Stimulated activated naive CD8-positive, alpha-beta T cell treated with anti-CD3 and anti-CD28 coated beads, Interleukin-15, Interleukin-2, amounts not matched to agents 100 U/mL and 50 U/mL, for 24 hours (primary cell): ENCODE results near the gene PTPN14.
"Not testable (repeated sequence)": the region's sequence is repeated elsewhere in the genome, so short reads cannot be mapped to it uniquely, and the experiment has no call there.

Experiments
- ATAC-seq: fragments of 150-1000 bp; cut with Tn5 transposase; one replicate; pipeline ENCODE4 v1.10.0; 2021
- DNase-seq: peaks from one replicate; pipeline ENCODE4 v3.0.0; 2021

The PTPN14 gene

DNA sequence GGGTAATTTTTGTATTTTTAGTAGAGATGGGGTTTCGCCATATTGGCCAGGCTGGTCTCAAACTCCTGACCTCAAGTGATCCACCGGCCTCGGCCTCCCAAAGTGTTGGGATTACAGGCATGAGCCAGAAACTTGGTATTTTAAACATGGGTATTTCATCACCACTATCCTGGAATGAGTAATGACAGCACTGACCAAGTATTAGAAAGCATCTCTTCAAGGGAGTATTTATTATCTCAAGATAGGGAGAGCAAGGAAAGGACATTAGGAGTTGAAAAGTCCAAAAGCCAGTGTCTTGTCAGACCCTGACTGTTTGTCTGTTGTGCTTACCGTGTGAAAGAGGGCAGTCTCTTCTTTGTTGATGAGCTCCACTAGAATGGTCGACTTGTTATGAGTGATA lies 156.8 kb downstream of the PTPN14 start:
- not testable (repeated sequence) for DNase-seq, ATAC-seq

DNA sequence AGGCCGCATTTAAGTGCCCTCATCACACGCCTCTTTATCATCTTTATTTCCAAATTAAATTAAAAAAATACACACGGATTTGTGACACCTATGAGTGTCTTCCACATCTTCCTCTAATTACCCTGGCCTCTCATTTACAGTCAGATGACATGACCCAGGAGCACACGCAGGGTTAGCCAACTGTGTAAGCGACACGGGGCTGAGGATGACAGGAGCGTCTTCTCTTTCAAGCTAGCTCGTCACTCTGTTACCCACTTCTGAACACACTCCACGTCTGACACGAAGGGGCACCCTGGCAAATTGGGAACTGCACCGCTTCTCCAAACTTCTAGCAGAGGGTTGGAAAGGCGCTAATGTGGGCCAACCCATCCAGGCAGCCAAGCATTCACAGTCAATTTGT lies 158.3 kb downstream of the PTPN14 start:
- ATAC-seq: no peak
- no peak for DNase-seq

DNA sequence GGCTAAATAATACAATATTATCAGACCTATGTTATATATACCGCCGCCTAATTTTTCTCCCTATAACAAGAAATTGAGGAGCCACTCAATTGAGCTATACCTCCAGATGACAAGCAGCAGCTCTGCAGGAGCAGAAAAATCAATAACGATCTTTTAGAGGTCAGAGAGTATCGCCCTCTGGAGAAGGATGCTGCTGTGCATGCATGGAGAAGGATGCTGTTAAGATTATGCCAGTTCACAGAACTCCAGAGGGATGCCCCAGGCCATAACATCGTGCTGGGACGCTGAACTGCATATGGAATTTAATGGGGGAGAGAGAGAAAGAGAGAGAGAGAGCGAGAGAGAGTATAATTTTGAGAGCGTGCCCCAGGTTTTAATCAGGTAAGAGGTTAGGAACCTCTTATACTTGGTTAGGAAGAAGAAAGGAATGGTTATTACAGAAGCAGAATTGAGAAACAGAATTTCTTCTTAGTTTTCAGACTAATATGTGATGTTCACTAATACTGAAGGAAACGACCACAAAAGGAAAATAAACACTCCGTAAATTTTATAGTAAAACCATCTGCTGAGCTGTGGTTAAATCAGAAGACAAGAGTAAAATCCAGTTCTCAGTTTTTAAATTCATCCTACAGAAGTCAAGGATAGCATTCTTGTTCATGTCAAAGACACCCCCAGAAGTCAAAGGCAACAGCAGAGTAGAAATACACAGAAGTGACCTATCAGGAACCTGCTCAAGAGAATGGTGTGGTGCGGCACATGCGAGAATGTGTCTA lies 159.3 kb downstream of the PTPN14 start:
- DNase-seq (no peak), ATAC-seq (no peak)

DNA sequence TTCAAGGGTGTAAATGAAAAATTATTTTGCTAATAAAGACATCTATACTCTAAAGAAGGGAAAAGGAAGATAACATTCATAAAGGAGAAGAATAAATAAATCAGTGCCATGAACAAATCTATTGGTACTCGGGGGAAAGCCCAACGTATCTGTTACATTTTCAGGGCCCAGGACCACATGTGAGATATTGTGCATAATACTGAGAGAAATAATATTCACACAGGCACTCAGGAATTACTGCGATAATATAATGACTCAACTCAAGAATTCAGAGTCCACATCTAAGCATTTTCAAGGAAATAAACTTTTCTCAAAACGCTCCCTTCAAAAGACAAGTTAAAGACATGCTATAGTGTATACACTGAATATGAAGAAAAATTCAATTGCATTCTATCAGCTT lies 161.7 kb downstream of the PTPN14 start:
- ATAC-seq (no peak), DNase-seq (no peak)

DNA sequence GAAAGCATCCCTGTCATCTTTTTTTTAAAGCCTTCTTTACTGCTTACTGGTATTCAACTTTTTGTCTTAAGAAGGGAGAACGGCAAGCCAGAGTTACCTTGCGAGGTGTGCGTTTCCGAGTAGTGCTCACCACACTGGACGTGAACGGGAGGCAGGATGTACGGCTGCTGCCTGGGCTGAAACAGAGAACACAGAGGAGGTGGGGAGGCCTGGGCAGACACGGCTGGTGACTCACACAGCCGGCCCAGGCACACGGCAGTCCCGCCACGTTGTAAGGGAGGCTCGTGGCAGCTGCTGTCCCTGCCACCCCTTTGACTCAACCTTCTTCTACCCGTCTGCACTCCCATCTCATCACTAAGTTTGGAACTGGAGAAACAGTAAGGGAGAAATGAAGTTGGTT lies 164.7 kb downstream of the PTPN14 start:
- no peak for DNase-seq
- no peak for ATAC-seq

DNA sequence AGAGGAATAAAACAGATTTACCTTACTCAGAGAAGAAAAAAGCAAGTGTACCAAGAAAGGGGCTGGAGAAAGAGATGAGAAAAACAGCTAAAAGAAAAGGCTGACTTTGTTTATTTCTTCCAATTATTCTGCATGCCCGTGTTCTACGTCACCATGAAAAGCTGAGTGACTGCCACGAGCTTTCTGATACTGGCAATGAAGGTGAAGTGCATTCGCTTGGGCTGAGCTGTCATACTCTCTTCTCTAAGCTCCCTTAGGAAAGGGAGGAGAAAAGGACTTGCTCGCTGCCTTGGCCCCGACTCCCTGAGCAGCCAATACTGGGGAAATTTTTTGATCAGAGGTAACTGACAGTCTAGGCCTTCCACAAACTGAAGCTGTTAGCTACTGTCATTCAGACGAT lies 165.1 kb downstream of the PTPN14 start:
- DNase-seq (no peak), ATAC-seq (no peak)

DNA sequence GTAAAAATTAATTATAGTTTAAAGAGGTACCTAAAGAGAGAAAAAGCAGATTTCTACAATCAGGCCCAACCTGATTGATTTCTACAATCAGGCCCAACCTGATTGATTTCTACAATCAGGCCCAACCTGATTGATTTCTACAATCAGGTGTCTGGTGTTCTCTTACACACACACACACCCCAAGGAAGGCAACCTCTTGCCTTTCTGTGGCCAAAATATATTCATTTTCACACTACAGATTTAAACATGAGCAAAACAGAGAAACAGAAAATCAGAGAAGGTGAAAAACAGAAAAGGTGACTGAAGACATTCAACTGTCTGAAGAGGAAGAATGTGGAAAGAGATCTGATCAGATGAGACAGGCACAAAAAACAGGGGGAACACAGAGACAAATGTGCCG lies 166.0 kb downstream of the PTPN14 start:
- ATAC-seq (no peak), DNase-seq (no peak)

DNA sequence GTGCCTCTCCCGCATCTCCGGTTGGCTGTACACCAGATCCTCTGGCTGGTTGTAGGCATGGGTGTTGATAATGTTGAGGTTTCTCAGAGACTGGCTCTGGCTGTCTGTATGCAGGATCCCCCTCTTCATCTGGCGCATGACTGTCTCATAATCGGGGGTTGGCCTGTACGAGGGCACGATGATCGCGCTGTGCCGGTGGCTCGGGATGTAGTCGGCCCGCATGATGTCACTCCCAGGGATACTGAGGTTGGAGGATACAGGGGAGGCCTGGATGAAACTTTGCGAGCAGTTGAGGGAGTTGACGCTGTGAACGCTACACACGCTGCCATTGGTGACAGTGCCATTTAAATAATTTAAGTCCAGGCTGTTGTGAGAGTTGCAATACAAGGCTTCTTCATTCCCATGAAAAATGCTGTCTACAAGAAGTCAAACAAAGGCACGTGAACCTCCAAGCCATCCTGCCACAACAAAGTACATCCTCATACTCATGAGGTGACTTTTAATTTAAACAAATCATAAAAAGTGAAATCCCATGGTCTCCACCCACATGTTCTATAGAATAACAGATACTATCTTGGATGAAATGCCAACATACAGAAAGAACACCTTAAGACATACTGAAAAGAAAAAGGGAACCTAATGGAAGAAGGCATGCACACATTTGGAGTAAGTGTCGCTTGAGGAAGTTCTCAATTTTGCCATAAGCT lies 166.9 kb downstream of the PTPN14 start:
- DNase-seq (no peak), ATAC-seq (no peak)

DNA sequence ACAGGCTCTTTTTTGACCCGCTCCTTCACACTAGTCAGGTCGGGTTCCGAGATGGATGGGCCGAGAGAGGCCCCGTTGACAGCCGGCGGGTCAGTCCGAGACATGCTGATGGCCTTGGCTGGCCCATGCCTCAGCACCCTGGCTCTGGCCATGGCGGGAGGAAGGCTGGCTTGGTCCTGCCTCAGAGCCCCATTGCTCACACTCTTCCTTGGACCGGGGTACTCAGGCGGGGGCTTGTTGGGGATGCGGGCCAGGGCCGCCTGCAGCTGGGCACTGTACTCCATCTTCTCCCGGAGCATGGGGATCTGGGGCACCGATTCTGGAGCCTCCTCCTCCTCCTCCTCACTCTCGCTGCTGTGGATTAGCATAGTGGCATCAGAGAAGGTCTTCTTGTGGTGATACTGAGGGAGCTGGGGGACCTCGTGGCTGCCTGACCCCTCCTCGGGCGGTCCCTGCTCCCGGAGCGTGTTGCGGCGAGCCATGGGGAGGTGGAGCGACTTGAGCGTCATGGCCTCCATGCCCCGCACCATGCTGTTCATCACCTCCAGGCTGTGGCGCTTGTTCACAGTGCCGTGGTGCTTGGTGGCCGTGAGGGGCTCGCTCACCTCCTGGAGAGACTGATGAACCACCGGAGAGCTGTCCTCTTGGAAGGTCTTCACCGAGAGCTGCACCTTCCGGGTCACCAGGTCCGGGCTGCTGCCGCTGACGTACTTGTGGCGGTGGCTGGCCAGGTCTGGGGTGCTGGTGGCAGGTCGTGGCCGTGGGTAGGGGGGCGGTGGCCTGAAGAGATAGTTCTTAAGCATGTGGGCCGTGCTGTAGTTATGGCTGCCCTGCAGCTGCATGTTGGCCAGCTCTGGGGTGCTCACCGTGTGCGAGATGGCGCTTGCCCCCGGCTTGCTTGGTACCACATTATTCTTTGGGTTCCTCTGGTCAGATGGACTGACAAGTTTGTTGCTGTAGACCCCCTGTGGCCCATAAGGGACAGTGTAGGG lies 167.7 kb downstream of the PTPN14 start:
- ATAC-seq: no peak
- no peak for DNase-seq

DNA sequence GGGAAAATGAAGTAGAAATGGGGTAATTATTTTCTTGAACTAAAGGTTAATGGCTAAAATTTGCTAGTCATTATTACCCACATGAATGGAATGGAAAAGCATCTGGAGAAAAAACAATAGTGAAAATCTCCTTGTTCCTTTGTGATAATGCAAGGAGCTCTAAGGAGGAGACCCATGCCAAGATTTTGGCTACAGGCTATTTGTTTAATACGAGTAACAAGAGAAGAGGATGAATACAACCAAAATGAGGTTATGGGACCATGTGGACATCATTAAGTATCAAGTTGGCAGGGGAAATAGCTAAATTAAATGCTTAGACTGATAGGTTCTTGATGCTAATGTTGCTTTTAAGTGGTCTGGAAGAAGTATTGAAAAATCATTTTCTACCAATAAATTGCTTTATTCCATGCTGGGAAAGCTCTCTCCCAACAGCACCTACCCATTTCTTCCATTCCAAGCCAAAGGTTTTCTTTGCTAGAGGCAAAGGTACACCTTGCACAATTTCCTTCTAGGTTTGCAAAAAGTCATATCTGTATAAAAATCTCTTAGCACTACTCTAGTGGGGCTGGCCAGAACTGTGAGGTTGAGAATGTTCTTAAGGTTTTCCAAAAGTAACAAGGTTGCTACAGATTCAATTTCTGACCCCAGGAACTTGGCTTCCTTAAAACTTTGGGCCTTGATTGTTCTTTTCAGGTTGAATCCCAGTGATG lies 170.3 kb downstream of the PTPN14 start:
- DNase-seq: no peak

DNA sequence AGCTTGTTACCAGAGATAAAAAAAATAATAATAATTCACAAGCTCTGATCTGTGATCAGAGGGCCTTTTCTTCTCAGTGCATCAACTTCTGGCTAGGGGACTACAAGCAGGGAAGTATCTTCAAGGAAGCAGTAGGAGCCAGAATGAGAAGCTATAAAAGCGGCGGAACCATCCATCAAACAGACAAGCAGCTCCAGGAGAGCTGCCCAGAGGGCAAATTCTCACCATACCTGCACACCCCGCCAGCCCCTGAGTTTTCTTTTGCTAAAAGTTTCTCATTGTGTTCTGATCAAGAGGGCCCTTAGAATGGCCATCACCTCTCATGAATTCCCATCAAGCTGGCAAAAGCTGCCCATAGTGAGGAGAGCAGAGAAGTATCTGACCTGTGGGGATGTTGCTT lies 171.0 kb downstream of the PTPN14 start:
- no peak for ATAC-seq

More for the DNA sequence above, 170.3 kb downstream of the PTPN14 start:
- ATAC-seq: no peak

DNA sequence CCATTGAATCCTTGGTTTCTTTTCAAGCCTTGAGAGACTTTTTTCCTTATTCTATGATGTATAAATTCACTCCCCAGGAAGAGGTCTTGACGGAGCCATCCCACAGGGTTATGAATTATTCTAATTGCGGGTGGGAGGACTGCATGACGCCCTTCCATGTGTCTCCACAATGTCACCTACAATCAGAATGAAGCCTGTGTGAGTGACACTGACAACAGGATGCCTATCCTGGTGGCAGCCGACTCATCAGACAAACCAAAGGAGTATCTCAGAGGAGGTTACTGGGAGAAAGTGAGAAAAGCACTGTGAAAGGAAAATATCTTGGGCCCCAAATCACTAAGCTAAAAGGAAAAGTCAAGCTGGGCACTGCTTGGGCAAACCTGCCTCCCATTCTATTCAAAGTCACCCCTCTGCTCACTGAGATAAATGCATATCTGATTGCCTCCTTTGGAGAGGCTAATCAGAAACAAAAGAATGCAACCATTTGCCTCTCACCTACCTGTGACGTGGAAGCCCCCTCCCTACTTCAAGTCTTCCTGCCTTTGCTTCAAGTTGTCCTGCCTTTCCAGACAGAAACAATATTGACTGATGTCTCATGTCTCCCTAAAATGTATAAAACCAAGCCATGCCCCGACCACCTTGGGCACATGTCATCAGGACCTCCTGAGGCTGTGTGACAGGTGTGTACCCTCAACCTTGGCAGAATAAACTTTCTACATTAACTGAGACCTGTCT lies 172.0 kb downstream of the PTPN14 start:
- DNase-seq: no peak
- no peak for ATAC-seq

More for the DNA sequence above, 171.0 kb downstream of the PTPN14 start:
- DNase-seq: no peak

DNA sequence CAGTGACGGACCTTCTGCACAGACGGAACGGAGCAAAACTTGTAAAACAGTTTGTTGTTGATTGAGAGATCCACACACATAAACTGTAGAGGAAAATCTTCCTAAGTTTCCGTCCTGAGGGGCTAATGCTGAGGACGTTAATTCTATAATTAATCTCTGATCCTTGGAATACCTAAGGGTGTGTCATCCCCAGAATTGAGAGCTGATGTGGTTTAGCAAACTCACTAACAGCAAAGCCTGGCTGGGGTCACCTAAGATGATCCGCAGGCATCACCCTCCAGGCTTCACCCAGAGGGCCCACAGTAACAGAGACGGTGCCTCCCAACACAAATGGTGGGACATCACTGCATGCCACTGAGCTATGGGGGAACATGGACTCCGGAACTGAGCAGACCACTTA lies 172.9 kb downstream of the PTPN14 start:
- ATAC-seq (no peak), DNase-seq (no peak)

DNA sequence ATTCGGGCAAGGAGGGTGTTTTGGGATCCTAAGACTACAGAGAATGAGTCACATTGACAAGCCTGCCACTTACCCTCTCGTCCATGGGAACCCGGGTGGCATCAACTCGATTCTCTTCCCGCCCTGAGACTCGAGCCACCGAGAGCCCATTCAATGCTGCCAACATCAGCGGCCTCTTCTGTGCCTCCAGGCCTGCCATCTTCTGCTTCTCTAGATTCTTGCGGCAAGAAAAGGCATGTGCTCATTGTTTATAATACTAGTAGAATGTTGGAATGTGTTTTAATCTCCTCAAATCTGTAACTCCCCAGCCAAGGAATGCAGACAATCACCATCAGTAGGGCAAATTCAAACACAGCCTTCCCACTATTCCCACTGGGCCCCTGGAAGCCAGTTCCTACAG lies 173.5 kb downstream of the PTPN14 start:
- no peak for ATAC-seq
- no peak for DNase-seq

DNA sequence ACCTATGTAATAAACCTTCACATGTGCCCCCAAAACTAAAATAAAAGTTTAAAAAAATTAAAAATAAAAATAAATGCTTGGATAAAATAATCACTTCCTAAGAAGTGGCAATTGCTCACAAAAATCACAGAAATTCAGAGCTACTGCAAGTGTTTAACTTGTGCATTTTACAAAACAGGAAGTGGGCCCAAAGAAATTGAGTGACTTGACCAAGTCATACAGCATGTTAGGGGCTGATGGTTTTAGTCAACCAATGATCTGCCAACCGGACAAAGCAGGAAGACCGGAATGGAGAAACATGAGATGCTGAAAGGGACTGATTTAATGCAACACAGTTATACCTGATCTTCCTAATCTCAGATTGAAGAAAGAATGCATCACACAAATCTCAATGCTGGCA lies 173.9 kb downstream of the PTPN14 start:
- DNase-seq: no peak
- ATAC-seq: no peak

DNA sequence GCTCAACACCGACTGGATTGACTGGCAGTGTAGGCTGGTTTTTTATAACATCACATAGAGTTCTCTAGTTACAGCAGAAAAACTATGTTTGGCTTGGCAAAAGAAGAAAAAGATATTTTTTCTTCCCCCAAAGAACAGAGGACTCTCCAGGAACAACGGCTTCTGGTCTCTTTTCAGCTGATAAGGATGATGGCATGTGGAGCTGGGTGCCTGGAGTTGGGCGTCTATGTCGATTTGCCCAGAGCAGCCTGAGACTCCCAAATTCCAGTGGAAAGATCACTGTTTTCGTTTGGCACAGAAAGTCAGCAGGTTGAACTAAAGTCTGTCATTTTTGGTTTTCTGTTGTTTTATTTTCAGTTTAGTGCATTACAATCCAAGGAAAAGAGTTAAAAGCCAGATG lies 179.3 kb downstream of the PTPN14 start:
- no peak for ATAC-seq
- no peak for DNase-seq

DNA sequence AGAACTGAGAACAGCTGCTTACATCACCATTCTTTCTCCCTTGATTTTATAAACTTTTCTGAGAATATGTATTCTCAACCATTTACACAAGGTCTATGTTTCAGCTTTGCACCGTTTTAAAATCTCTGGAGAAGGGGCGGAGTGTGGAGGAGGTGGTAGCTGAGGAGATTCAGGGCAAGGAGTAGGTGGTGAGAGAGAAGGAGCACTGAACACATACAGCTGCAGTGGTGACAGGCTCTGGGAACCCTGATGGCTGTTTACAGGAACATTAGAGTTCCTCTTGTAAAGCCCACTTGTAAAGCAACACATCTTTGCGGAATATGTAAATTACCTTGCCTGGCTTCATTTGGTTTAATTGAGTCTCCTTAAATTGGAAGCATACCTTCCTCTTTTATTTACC lies 180.8 kb downstream of the PTPN14 start:
- DNase-seq (no peak), ATAC-seq (no peak)

DNA sequence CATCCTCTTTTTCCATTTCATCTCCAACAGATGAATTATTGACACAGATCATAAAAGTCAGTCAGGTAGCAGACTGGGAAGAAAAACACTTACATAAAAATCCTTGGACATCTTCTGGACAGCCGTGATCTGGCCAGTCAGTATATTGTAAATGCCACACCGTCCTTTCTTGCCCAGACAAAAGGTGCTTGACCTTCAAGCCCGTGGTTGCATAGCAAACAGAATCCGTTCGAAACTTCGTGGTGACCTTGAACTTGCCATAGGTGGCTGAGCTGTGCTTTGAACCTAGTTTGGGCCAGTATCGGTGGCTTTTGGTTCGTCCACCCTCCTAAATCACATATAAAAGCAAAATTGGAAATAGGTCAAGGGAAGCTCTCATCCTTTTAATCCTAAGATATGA lies 182.0 kb downstream of the PTPN14 start:
- ATAC-seq: no peak

DNA sequence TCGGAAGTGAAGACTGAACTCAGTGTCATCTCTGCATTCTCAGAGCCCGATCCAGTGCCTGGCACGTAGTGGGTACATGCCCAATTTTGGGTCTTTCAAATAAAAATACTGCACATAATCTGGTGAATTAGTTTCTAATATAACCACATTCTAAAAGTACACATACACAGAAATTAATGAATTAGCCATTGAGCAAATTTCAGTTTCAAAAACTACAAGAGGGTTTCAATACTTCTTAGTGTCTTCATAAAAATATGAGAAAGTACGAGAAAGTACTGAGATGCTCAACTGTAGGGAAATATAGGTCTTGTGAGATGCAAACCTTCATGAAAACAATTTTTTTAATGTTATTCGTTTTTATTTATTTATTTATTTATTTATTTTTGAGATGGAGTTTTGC lies 183.6 kb downstream of the PTPN14 start:
- ATAC-seq (no peak), DNase-seq (no peak)

More for the DNA sequence above, 182.0 kb downstream of the PTPN14 start:
- no peak for DNase-seq

DNA sequence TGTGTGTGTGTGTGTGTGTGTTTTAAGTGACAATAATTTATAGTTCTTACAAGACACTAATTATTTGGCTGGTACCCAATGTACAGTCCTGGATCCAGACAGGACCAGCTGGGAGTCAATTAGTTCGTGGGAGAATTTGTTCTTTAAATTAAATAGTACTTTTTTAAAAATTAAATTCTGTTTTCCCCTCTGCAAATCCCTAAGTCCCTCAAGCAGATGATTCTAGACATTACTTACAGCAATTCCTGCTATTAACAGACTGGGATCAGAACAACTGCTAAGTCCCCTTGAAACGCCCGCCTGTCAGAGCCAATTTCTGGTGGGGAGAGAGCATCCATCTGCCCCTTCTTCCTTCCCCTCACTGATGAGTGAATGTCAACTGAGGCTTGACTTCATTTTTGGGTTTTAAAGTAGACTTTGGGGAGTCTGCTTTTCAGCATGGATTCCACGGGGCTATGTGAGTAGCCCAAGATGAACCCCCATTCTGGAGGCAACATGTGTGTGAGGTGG lies 186.6 kb downstream of the PTPN14 start:
- DNase-seq (no peak), ATAC-seq (no peak)

DNA sequence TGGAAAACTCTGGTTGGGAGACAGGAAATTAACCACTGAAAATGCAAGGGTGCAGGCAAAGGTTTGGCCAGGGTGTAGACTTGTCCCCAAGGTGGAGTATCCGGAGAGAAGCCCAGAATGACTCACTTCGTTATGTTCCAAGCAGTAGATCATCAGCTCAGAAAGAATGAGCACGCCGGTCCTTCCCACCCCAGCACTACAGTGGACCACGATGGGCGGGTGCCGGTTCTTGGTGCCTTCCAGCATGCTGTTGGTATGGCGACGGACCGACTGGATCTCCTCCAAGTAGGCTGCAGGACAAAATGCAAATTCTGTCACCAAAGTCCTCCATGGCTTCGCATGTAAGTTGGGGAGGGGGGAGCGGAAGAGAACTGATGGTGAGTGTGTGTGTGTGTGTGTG lies 187.0 kb downstream of the PTPN14 start:
- DNase-seq (no peak), ATAC-seq (no peak)
